ENCODE measurements around the gene TPP1.

TPP1 gene

DNA sequence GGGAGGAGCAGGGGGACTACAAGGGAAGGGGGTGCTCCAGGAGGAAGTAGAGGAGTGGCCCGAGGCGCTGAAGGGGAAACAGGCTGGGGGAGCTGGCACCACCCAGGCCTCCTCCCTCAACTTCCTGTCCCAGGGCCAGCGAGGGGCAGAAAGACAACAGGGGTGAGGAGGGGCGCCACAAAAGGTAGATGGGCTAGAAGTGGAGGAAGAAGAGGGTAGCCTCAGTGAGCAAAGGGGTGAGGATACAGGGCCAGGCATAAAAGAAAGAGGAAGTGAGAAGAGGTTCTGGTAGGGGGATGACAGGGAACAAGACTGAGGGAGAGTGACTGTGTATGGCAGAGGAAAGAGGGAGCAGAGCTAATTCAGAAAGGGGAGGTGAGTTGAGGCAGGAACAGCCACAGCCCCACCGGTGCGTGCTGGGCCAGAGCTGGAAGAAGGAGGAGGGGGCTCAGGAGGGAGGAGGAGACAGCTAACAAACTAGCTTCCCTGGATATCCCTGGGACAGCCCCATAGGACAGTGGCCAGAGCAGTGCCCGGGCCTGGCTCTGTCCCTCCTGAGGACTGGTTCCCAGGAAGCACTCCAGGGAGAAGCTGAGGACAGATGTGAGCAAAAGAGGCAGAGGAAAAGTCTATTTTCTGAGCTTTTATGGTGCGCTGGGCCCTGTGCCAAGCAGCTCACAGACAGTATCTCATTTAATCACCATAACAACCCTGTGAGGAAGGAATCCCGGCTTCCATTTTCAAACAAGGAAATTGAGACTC, 27.9 kb upstream of the TPP1 start:
- H3K9ac ChIP-seq: no peak overlapping the region

DNA sequence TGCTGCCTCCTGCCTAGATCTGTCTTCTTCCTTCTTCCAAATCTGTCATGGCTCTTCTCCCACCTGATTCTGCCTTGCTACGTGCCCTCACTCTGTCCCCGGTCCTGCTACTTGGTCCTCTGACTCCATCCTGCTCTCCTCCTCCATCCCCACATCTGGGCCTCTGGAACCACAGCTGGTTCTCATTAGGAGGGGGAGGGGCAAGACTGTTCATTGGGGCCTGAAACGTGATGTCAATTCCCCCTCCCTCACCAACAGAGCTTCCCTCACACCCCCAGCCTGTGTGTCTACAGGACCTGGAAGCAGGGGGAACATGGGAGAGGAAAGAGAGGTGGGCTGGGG, 27.3 kb upstream of the TPP1 start:
- TF ChIP-seq, protein P1, sequence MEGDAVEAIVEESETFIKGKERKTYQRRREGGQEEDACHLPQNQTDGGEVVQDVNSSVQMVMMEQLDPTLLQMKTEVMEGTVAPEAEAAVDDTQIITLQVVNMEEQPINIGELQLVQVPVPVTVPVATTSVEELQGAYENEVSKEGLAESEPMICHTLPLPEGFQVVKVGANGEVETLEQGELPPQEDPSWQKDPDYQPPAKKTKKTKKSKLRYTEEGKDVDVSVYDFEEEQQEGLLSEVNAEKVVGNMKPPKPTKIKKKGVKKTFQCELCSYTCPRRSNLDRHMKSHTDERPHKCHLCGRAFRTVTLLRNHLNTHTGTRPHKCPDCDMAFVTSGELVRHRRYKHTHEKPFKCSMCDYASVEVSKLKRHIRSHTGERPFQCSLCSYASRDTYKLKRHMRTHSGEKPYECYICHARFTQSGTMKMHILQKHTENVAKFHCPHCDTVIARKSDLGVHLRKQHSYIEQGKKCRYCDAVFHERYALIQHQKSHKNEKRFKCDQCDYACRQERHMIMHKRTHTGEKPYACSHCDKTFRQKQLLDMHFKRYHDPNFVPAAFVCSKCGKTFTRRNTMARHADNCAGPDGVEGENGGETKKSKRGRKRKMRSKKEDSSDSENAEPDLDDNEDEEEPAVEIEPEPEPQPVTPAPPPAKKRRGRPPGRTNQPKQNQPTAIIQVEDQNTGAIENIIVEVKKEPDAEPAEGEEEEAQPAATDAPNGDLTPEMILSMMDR (conservative IDR thresholded peaks at IDR 0.05; ENCODE audit: low read depth, low read length): no peak
- no peak overlapping the region for H3K27ac ChIP-seq
- no peaks in the 10 kb centered on the region for H4K20me1 ChIP-seq (ENCODE audit: insufficient read depth)

More for the DNA sequence above, 27.9 kb upstream of the TPP1 start:
- Histone ChIP-seq H3K4me1 (ENCODE audit: low read depth, poor library complexity, severe bottlenecking) (no peaks in the 10 kb centered on the region), H3K4me2 (no peak overlapping the region), H4K20me1 (ENCODE audit: insufficient read depth) (no peaks in the 10 kb centered on the region), H3K27me3 (ENCODE audit: insufficient read depth, low read depth) (no peaks in the 10 kb centered on the region), H2AFZ (ENCODE audit: low read depth) (no peak overlapping the region), H3K36me3 (ENCODE audit: insufficient read depth) (no peaks in the 10 kb centered on the region), H3K27ac (no peak overlapping the region), H3K4me3 (IDR thresholded peaks at IDR 0.05; ENCODE audit: insufficient read depth, low read depth, low read length) (no peak overlapping the region), H3K79me2 (ENCODE audit: insufficient read depth, low read depth) (no peaks in the 10 kb centered on the region)
- TF ChIP-seq, protein P1 (conservative IDR thresholded peaks at IDR 0.05; ENCODE audit: low read depth, low read length): no peak

DNA sequence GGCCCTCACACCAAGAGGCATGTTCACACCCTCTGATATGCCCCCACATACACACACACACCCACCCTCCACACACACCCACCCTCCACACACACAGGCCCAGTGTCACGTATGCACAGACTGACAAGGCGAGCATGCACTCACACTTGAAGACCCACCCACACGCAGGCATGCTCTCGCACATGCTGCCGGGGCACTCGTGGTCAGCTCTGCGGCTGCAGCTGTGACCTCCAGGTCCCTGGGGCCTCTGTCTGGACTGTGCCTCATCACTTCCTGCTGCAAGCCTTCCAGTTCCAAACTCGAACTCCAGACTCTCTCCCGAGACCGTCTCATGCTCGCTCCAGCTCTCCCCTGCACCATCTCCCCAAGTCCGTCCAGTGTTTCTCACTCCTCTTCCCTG, 26.8 kb upstream of the TPP1 start:
- Histone ChIP-seq H3K4me3 (IDR thresholded peaks at IDR 0.05; ENCODE audit: insufficient read depth, low read depth, low read length) (no peak overlapping the region), H3K27me3 (ENCODE audit: insufficient read depth, low read depth) (no peaks in the 10 kb centered on the region), H4K20me1 (ENCODE audit: insufficient read depth) (no peaks in the 10 kb centered on the region), H3K9ac (no peak overlapping the region), H2AFZ (ENCODE audit: low read depth) (no peak overlapping the region), H3K79me2 (ENCODE audit: insufficient read depth, low read depth) (no peaks in the 10 kb centered on the region), H3K36me3 (ENCODE audit: insufficient read depth) (no peaks in the 10 kb centered on the region), H3K4me2 (no peak overlapping the region), H3K4me1 (ENCODE audit: low read depth, poor library complexity, severe bottlenecking) (no peaks in the 10 kb centered on the region), H3K27ac (no peak overlapping the region)
- TF ChIP-seq, protein P1 (conservative IDR thresholded peaks at IDR 0.05; ENCODE audit: low read depth, low read length): no peak

More for the DNA sequence above, 27.3 kb upstream of the TPP1 start:
- Histone ChIP-seq H3K4me3 (IDR thresholded peaks at IDR 0.05; ENCODE audit: insufficient read depth, low read depth, low read length) (no peak overlapping the region), H3K4me2 (no peak overlapping the region), H2AFZ (ENCODE audit: low read depth) (no peak overlapping the region), H3K36me3 (ENCODE audit: insufficient read depth) (no peaks in the 10 kb centered on the region), H3K9ac (no peak overlapping the region), H3K4me1 (ENCODE audit: low read depth, poor library complexity, severe bottlenecking) (no peaks in the 10 kb centered on the region), H3K27me3 (ENCODE audit: insufficient read depth, low read depth) (no peaks in the 10 kb centered on the region), H3K79me2 (ENCODE audit: insufficient read depth, low read depth) (no peaks in the 10 kb centered on the region)

DNA sequence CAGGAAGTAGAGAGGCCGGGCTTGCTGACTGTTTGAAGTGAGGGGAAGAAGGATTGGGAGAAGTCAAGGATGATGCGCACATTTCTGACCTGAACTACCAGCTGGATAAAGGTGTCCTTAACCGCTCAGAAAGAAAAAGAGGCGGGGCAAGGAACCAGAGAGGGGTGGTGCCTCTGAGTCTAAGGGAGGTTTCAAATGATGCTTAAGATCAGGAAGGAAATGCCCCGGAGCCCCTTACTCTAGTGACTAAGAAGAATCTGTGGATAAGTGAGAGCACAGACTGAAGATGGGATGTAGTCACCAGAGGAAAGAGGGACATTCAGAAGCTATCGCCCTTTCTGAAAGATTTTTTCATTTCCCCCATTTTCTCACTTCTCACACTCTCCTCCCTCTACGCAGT, 23.7 kb upstream of the TPP1 start:
- no peaks in the 10 kb centered on the region for H3K27me3 ChIP-seq (ENCODE audit: insufficient read depth, low read depth)
- TF ChIP-seq, protein P1 (conservative IDR thresholded peaks at IDR 0.05; ENCODE audit: low read depth, low read length): no peak
- no peaks in the 10 kb centered on the region for H3K4me1 ChIP-seq (ENCODE audit: low read depth, poor library complexity, severe bottlenecking)

More for the DNA sequence above, 23.7 kb upstream of the TPP1 start:
- Histone ChIP-seq H2AFZ (ENCODE audit: low read depth) (no peak overlapping the region), H4K20me1 (ENCODE audit: insufficient read depth) (no peaks in the 10 kb centered on the region), H3K9ac (no peak overlapping the region), H3K4me3 (IDR thresholded peaks at IDR 0.05; ENCODE audit: insufficient read depth, low read depth, low read length) (no peak overlapping the region), H3K79me2 (ENCODE audit: insufficient read depth, low read depth) (no peaks in the 10 kb centered on the region), H3K4me2 (no peak overlapping the region), H3K27ac (no peak overlapping the region), H3K36me3 (ENCODE audit: insufficient read depth) (no peaks in the 10 kb centered on the region)
